AG09309 (cell line): ENCODE data around the gene RAB3GAP2.

Experiments used
- DNase-seq: peaks from one replicate; pipeline ENCODE4 v3.0.0-alpha.2; 2010; ENCODE audit warnings: low read depth
- H3K4me3 ChIP-seq: 2 replicates; pipeline ENCODE4 v1.5.1; 2011; ENCODE audit warnings: mild to moderate bottlenecking, low read depth, low read length, moderate library complexity; ENCODE audit not compliant: control insufficient read depth
- CTCF ChIP-seq: IDR thresholded peaks from 2 replicates; pipeline ENCODE4 v1.5.1; 2011; ENCODE audit warnings: mild to moderate bottlenecking, low read depth, low read length, inconsistent platforms; ENCODE audit not compliant: insufficient read depth, control insufficient read depth; ENCODE audit errors: missing control alignments

The RAB3GAP2 gene

GRCh38 chr1:220290140-220290761, 18.0 kb upstream of the RAB3GAP2 start:
- DNase-seq = no peak
- H3K4me3 ChIP-seq = no peak overlapping the region
- no peak for TF ChIP-seq CTCF

GRCh38 chr1:220287129-220287528, 14.9 kb upstream of the RAB3GAP2 start:
- H3K4me3 ChIP-seq = no peak overlapping the region
- no peak for TF ChIP-seq CTCF
- DNase-seq = no peak

- TF ChIP-seq CTCF = no peak
- DNase-seq = no peak
- H3K4me3 ChIP-seq = no peak overlapping the region
Measured at GRCh38 chr1:220283625-220284024, 11.4 kb upstream of the RAB3GAP2 start.

GRCh38 chr1:220281159-220281574, 8.9 kb upstream of the RAB3GAP2 start:
- TF ChIP-seq CTCF = peak; percentile 60
- DNase-seq = no peak
- H3K4me3 ChIP-seq = no peak overlapping the region

- no peak overlapping the region for H3K4me3 ChIP-seq
- TF ChIP-seq CTCF = no peak
Measured at GRCh38 chr1:220280249-220280648, 8.0 kb upstream of the RAB3GAP2 start.

GRCh38 chr1:220278991-220279390, 6.7 kb upstream of the RAB3GAP2 start:
- no peak for TF ChIP-seq CTCF
- DNase-seq = no peak
- H3K4me3 ChIP-seq = no peak overlapping the region

More at GRCh38 chr1:220280249-220280648, 8.0 kb upstream of the RAB3GAP2 start:
- no peak for DNase-seq

- no peak overlapping the region for H3K4me3 ChIP-seq
- TF ChIP-seq CTCF = no peak
- DNase-seq = no peak
Measured at GRCh38 chr1:220275430-220275829, 3.2 kb upstream of the RAB3GAP2 start.
